HEK293 (cell line): ENCODE data around the gene OSTF1.

Source experiments
- CTCF ChIA-PET: fragments of 350-600 bp; formaldehyde crosslinking; extraction: SDS; loops from one replicate; lab custom pipeline; 2021; ENCODE audit warnings: antibody characterized with exemption; lab: Yijun Ruan, JAX
- POLR2A ChIA-PET: fragments of 300-600 bp; formaldehyde crosslinking; extraction: SDS; loops from one replicate; lab custom pipeline; 2020; ENCODE audit warnings: antibody characterized with exemption, inconsistent platforms; lab: Yijun Ruan, JAX
- H3K27ac ChIP-seq: fragments of 200-500 bp; sonication (Bioruptor generic); 2 replicates; pipeline ENCODE4 v1.5.1; 2014; ENCODE audit warnings: low read depth, low read length, control low read depth, inconsistent platforms; ENCODE audit errors: extremely low read depth
- H3K36me3 ChIP-seq, 2 experiments: fragments of 200-500 bp in 1 of 2; sonication (Bioruptor generic) in 1 of 2; 1 replicate in 1 of 2; 2 replicates in 1 of 2; pipeline ENCODE4 v1.5.1; 2014 to 2017; ENCODE audit warnings: inconsistent platforms in 2 of 2, low read length in 2 of 2; ENCODE audit not compliant: control insufficient read depth in 2 of 2, insufficient read depth in 1 of 2
- H3K4me1 ChIP-seq: fragments of 200-500 bp; sonication (Bioruptor generic); 2 replicates; pipeline ENCODE4 v1.5.1; 2014; ENCODE audit warnings: mild to moderate bottlenecking, low read length, inconsistent platforms; ENCODE audit not compliant: control insufficient read depth, insufficient read depth
- H3K4me3 ChIP-seq: 2 replicates; pipeline ENCODE4 v1.5.1; 2011; ENCODE audit warnings: low read depth, mild to moderate bottlenecking, control low read depth, low read length, moderate library complexity
- H3K9me3 ChIP-seq: fragments of 200-500 bp; sonication (Bioruptor generic); 2 replicates; pipeline ENCODE4 v1.5.1; 2014; ENCODE audit warnings: low read depth, low read length, inconsistent platforms; ENCODE audit not compliant: control insufficient read depth, insufficient read depth
- BCL11A ChIP-seq: fragments of 450-650 bp; formaldehyde crosslinking; IDR thresholded peaks from 2 replicates; pipeline ENCODE4 v1.5.1; 2016; ENCODE audit warnings: low read depth, missing biosample characterization, missing genetic modification characterization
- HOXA7 ChIP-seq: sonication (generic); formaldehyde crosslinking; IDR thresholded peaks from 2 replicates; pipeline ENCODE4 v1.8.1; 2022; ENCODE audit warnings: missing genetic modification reagents, borderline replicate concordance
- IKZF3 ChIP-seq: fragments of 450-650 bp; IDR thresholded peaks from 2 replicates; pipeline ENCODE4 v1.5.0; 2018; ENCODE audit warnings: missing biosample characterization, mild to moderate bottlenecking, missing genetic modification characterization, moderate library complexity
- YY1 ChIP-seq: fragments of 450-650 bp; formaldehyde crosslinking; IDR thresholded peaks from 2 replicates; pipeline ENCODE4 v1.5.1; 2018; ENCODE audit warnings: missing biosample characterization, missing genetic modification characterization
- ZFP69B ChIP-seq: fragments of 450-650 bp; formaldehyde crosslinking; IDR thresholded peaks from 2 replicates; pipeline ENCODE4 v1.5.1; 2016; ENCODE audit warnings: missing biosample characterization, missing genetic modification characterization
- ZNF112 ChIP-seq: fragments of 450-650 bp; formaldehyde crosslinking; IDR thresholded peaks from 2 replicates; pipeline ENCODE4 v1.5.0; 2017; ENCODE audit warnings: missing biosample characterization, missing genetic modification characterization
- ZNF121 ChIP-seq: fragments of 450-650 bp; formaldehyde crosslinking; IDR thresholded peaks from 2 replicates; pipeline ENCODE4 v1.5.1; 2016; ENCODE audit warnings: missing biosample characterization, missing genetic modification characterization
- ZNF335 ChIP-seq: fragments of 450-650 bp; formaldehyde crosslinking; conservative IDR thresholded peaks from 2 replicates; pipeline ENCODE4 v1.5.1; 2016; ENCODE audit warnings: missing biosample characterization, missing genetic modification characterization
- ZNF394 ChIP-seq: fragments of 450-650 bp; formaldehyde crosslinking; IDR thresholded peaks from 2 replicates; pipeline ENCODE4 v1.5.1; 2016; ENCODE audit warnings: missing biosample characterization, missing genetic modification characterization, mild to moderate bottlenecking, moderate library complexity, borderline replicate concordance
- ZNF561 ChIP-seq: fragments of 450-650 bp; IDR thresholded peaks from 2 replicates; pipeline ENCODE4 v1.5.1; 2018; ENCODE audit warnings: missing biosample characterization, missing genetic modification characterization, borderline replicate concordance
- ZNF626 ChIP-seq: fragments of 450-650 bp; sonication (Bioruptor Pico); formaldehyde crosslinking; IDR thresholded peaks from 2 replicates; pipeline ENCODE4 v1.5.1; 2018; ENCODE audit warnings: missing biosample characterization, missing genetic modification characterization, inconsistent platforms
- ZNF654 ChIP-seq: fragments of 450-650 bp; formaldehyde crosslinking; IDR thresholded peaks from 2 replicates; pipeline ENCODE4 v1.5.1; 2016; ENCODE audit warnings: low read depth, missing biosample characterization, missing genetic modification characterization
- ZNF792 ChIP-seq: fragments of 450-650 bp; formaldehyde crosslinking; IDR thresholded peaks from 2 replicates; pipeline ENCODE4 v1.5.1; 2016; ENCODE audit warnings: missing biosample characterization, missing genetic modification characterization
- TF ChIP-seq, protein P1 (sequence below): fragments of 450-650 bp; formaldehyde crosslinking; IDR thresholded peaks from 2 replicates; pipeline ENCODE4 v1.5.1; 2017; ENCODE audit warnings: missing biosample characterization, missing genetic modification characterization

Gene OSTF1

DNA sequence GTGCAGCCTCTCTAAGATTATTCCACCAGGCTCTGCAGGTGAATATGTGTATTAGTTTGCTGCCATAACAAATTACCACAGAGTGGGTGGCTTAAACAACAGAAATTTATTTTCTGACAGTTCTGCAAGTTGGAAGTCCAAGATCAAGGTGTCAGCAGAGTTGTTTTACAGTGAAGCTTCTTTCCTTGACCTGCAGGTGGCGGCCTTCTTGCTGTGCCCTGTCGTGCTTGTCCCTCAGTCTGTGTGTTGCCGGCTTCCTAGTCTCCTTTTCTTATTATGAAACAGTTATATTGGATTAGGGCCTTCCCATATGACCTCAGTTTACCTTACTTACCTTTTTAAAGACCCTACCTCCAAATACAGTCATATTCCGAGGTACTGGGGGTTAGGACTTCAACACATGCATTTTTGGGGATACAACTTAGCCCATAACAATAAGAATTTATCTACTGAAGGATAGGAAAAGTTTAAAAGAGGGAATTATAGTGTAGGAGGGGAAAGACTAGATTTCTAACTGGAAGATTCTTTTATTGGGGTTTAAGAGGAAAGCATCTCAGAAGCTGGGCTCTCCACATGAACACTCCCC lies 97.4 kb downstream of the OSTF1 start:
- no peaks in the 10 kb centered on the region for H3K9me3 ChIP-seq
- H3K36me3 ChIP-seq, result no peaks in the 10 kb centered on the region
- no peak overlapping the region for H3K27ac ChIP-seq
- ChIA-PET POLR2A (no interaction called here), CTCF (interaction anchor here (0.6 to 2.5 kb wide), 31 partner anchors 10 to 1560 kb away, joined by 3 to 14 read pairs (median 4); no protein-coding TSS in a partner anchor)
- H3K4me1 ChIP-seq, result no peaks in the 10 kb centered on the region
- H3K4me3 ChIP-seq, result no peak overlapping the region
- TF ChIP-seq ZNF112 (no peak), ZNF654 (tag by site-specific recombination) (peak; percentile 31)

DNA sequence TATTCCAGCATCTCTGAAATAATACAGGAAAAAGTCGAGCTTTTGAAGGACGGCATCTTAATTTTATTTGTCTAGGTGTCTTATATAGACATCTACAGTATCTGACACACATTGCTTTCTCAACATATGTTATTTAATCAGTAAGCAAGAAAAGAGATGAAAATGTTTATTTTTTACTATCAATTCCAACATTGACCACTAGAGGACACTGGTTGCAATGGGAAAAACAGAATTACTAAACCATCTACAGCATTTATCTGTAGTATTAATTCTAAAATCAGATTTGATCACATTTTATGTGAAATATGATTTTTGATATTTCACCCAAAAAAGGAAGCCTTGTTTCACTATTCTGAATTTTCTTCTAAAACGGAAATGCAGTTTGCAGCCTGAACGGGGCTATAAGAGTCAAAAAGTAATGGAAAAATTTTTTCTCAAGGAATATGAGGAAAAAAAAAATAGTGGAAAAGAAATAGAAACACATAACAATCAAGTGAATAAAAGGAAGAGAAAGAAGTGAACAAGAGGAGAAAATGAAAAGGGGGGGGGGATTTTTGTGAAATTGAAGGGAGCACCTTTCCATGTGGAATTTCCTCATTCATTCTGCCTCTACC lies 98.6 kb downstream of the OSTF1 start:
- ChIA-PET POLR2A (no interaction called here), CTCF (interaction anchor here (0.6 to 2.5 kb wide), 11 partner anchors 11 to 302 kb away, joined by 3 to 14 read pairs (median 4); no protein-coding TSS in a partner anchor)
- TF ChIP-seq ZFP69B (tag by site-specific recombination) (no peak), ZNF654 (tag by site-specific recombination) (peak; percentile 60), BCL11A (no peak), ZNF121 (tag by site-specific recombination) (no peak), ZNF626 (tag by site-specific recombination) (no peak), HOXA7 (CRISPR knock-in tag) (no peak), ZNF561 (no peak)
- TF ChIP-seq, protein P1, sequence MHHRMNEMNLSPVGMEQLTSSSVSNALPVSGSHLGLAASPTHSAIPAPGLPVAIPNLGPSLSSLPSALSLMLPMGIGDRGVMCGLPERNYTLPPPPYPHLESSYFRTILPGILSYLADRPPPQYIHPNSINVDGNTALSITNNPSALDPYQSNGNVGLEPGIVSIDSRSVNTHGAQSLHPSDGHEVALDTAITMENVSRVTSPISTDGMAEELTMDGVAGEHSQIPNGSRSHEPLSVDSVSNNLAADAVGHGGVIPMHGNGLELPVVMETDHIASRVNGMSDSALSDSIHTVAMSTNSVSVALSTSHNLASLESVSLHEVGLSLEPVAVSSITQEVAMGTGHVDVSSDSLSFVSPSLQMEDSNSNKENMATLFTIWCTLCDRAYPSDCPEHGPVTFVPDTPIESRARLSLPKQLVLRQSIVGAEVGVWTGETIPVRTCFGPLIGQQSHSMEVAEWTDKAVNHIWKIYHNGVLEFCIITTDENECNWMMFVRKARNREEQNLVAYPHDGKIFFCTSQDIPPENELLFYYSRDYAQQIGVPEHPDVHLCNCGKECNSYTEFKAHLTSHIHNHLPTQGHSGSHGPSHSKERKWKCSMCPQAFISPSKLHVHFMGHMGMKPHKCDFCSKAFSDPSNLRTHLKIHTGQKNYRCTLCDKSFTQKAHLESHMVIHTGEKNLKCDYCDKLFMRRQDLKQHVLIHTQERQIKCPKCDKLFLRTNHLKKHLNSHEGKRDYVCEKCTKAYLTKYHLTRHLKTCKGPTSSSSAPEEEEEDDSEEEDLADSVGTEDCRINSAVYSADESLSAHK (tag by site-specific recombination), result no peak
- H3K9me3 ChIP-seq, result no peaks in the 10 kb centered on the region
- H3K36me3 ChIP-seq, result no peaks in the 10 kb centered on the region
- no peak overlapping the region for H3K4me3 ChIP-seq
- no peak overlapping the region for H3K27ac ChIP-seq
- no peaks in the 10 kb centered on the region for H3K4me1 ChIP-seq

DNA sequence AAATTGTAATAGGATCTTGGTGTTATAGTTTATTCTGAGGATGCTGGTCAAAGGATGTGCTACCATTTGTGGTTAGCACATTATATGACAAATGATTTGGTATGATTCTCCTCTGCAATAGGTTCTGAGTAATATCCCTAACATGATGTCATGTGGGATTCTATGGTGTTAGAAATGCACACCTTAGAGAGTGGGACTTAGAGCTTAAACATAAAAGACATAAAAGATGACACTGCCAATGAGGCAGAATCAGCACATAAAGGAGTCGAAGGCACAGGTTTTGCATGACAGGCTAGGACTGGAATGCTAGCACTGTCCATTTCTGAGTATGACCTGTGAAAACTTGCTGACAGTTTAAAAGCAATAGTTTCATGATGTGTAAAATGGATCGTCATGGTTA lies 100.4 kb downstream of the OSTF1 start:
- no peak overlapping the region for H3K27ac ChIP-seq
- H3K4me1 ChIP-seq, result no peaks in the 10 kb centered on the region
- H3K9me3 ChIP-seq, result no peaks in the 10 kb centered on the region
- H3K36me3 ChIP-seq, result no peaks in the 10 kb centered on the region
- POLR2A ChIA-PET, result no interaction called here
- H3K4me3 ChIP-seq, result no peak overlapping the region
- TF ChIP-seq IKZF3 (tag by site-specific recombination) (no peak), ZNF792 (tag by site-specific recombination) (no peak), YY1 (tag by site-specific recombination) (no peak)
- CTCF ChIA-PET, result interaction anchor here (0.6 to 2.3 kb wide), 5 partner anchors 9 to 37 kb away, joined by 3 to 11 read pairs (median 3); no protein-coding TSS in a partner anchor

DNA sequence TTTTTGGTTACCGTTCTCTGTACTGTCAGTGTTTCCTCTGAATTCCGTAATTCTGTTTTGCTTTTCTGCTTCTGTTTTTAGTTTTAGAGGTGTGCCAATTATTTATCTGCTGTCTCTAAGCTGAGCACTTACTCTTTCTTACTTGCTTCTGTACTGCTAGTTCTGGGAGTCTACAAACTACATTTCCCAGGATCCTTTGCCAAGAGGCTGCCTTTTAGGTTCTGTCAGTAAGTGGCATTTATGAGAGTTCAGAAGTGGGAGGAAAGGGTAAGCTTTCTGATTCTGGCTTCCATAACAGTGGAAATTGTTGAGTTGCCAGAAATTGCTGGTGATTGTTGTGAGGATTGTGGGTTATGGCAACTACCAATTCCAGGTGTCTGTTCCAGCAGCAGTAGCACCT lies 102.4 kb downstream of the OSTF1 start:
- POLR2A ChIA-PET, result no interaction called here

More for the DNA sequence above, 102.4 kb downstream of the OSTF1 start:
- Histone ChIP-seq H3K9me3 (no peaks in the 10 kb centered on the region), H3K4me1 (no peaks in the 10 kb centered on the region), H3K4me3 (no peak overlapping the region), H3K27ac (no peak overlapping the region), H3K36me3 (no peaks in the 10 kb centered on the region)
- CTCF ChIA-PET, result interaction anchor here (0.6 to 0.7 kb wide), 2 partner anchors 72 to 187 kb away, joined by 3 to 4 read pairs; no protein-coding TSS in a partner anchor
- no peak for TF ChIP-seq ZNF394
- 0 out of 2 replicates have a peak, but pooled peaks have one; percentile 29 for TF ChIP-seq ZNF335
